ENCODE data around the gene RHBDD1.

RHBDD1 gene

GRCh38 chr2:226887940-226888339 lies 52.1 kb downstream of the RHBDD1 start:
- no peak for DNase-seq (ENCODE audit: low spot score)

DNA sequence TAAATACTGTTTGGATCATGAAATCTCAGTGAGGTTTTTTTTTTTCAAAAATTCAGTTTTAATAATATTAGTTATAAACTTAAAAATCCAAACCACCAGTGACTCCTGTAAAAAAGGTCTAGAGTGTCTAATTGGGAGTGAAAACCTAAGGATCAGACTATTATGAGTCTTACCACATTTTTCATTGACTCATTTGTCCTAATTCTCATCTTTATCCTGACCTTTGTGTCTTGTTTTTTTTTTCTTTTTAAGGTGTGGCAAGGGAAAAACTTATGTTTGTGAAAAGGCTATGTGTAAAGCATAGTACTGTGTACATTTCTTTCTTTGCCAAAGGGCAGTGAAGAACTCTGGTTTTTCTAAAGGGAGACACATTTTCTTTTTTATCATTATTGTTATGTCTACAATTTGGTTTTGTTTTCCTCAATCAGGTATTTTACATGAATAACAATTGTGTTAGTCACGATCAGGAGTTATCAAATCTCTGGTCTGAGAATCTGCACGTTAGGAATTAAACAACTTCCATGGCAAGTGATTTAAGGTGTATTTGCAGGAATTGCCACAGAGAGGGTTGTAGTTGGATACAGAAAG lies 52.6 kb downstream of the RHBDD1 start:
- no peak for DNase-seq (ENCODE audit: low spot score)

DNA sequence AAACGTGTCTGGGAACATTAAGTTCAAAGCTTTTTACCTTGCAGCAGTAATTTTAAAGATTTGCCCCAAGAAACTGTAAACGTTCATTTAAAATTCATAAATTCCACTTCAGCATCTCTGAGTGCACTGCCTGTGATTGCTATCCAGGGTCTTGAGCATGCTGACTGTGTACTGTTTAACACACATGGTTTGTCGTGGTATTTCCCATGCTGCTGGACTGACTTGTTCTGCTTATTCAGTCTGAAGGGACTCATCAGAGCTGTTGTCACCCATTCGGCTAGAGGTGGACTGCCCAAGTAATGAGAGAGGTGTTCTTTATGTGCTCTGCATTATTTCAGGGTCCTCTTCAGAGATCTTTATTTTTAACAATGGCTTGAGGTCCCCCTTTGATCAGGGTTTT lies 53.1 kb downstream of the RHBDD1 start:
- no peak for DNase-seq (ENCODE audit: low spot score)

DNA sequence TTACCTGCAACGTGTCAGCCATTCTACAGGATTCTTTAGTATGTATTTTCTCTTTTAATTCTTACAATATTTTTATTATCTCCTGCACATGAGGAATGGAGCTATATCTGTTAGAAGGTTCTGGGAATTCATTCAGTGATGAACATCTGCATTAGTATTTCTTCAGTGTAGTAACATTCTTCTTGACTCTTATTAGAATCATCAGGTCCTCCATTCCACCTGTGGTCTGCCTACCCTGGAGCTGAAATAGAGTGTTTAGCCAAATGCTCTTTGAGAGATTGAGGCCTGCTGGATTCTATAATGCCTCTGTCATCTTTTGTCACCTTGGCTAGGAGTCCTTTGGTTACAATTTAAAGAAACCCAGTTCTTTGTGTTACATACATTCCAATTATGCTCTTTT lies 54.4 kb downstream of the RHBDD1 start:
- DNase-seq (ENCODE audit: low spot score): no peak

DNA sequence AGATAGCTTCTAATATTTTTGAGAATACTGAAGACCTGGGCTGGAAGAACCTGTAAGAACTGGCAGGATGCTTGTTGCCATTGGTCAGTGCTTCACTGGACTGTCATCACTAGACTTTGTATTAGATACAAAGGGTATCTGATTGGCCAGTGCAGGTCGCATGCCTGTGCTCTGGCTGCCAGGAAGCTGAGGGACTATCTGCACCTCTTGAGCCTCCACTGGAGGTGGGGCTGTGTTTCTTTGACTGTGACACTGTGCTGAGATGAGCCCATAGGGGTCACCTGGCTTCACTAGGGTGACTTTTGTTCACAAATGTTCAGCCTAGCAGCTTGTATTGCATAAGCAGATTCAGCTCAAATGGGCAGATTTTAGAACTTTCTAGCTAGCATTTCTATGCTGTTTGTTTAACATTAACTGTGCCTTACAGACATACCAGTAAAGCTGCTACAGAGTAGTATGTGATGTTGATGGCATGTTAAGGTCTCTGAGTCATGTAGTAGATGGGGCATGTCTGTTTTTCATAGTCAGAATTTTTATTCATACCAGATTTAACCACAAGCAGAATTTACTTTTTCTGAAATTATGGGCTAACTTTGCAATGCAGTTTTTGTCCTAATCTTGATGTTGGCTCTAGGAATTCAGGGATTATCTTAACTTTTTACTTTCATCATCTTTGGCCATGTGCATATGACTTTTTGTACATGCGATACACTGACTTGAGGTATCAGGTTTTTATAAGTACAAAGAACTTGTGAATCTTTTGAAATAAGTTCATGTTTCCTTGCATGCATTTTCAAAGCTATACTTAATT lies 56.1 kb downstream of the RHBDD1 start:
- DNase-seq (ENCODE audit: low spot score): no peak

GRCh38 chr2:226892729-226893128 lies 56.9 kb downstream of the RHBDD1 start:
- DNase-seq (ENCODE audit: low spot score): no peak

DNA sequence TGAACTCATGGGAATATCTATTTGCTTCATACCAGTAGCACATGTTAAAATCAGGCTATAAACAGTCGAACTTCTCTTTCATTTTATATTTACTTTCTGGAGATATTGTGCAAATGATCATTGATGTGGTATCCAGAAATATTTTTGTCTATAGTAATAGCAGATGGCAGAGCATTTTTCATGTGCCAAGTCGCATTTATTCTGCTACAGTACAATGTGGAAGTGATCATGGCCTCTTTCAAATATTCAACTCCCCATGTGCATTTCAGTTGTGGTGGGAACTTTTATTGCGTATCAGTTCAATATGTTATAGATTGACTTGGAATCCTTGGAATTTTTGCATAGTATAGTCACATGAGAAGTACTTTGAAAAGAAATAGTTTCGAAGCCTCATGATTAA lies 57.4 kb downstream of the RHBDD1 start:
- DNase-seq (ENCODE audit: low spot score): no peak

DNA sequence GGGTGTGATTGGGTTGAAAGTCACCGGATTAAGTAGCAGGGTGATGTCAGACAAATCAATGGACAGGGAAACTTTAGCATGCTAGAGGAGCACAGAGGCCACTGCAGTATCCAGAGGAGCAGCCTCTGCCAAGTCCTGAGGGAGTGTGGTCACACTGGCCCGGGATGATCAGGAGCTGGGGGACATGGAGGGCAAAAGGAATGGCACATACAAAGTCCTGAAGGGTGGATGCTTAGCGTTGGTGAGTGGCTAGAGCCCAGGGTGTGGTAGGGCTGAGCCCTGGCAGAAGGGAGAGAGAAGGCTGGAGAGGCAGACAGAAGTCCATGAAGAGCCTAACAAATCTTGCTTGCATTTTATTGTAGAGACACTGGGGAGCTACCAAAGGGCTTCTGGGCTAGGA lies 58.9 kb downstream of the RHBDD1 start:
- no peak for DNase-seq (ENCODE audit: low spot score)

GRCh38 chr2:226895579-226895978 lies 59.7 kb downstream of the RHBDD1 start:
- DNase-seq (ENCODE audit: low spot score): no peak

GRCh38 chr2:226898121-226898520 lies 62.3 kb downstream of the RHBDD1 start:
- no peak for DNase-seq (ENCODE audit: low spot score)

GRCh38 chr2:226898897-226899296 lies 63.0 kb downstream of the RHBDD1 start:
- DNase-seq (ENCODE audit: low spot score): no peak

DNA sequence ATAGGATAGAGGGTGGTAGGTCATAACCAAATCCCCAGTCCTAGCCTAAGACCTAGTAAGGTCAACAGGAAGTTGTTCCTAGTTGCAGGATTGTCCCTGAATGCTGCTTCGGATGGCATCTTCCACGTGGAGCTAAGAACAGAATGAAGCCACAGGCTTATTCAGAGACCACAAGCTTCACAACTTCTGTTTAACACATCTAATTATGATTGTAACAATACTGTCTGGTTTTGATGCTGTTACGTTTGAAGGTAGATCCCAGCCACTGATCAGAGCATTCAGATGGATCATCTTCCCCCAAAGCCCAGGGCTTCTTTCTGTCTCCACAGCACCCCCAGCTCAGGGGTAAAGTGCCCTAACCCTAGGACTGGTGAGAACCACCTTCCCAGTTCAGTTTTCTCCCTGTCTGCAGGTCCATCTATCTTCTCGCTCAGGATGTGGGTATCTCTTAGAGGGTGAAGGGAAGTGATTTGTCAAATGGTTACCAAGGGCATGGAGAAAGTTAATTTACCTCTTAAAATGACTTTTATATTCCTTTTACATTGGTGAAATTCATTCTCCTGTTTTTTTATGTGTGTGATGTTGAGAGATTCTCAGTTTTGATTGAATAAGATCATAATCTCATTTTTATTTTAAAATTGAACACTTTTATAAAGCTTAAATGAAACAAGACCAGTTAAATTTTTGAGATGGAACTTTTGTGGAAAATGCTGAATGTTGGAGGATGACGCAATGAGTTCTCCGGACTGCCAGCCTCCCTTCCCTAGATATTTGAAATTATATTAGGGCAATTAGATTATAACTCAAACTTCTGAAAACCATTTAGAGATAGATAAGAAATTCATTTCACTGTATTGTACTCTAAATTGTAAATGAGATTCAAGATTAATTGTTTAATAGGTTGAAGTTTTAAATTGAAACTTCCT lies 66.5 kb downstream of the RHBDD1 start:
- no peak for DNase-seq (ENCODE audit: low spot score)

- DNase-seq (ENCODE audit: low spot score): no peak
Measured at GRCh38 chr2:226903179-226903578, 67.3 kb downstream of the RHBDD1 start.

DNA sequence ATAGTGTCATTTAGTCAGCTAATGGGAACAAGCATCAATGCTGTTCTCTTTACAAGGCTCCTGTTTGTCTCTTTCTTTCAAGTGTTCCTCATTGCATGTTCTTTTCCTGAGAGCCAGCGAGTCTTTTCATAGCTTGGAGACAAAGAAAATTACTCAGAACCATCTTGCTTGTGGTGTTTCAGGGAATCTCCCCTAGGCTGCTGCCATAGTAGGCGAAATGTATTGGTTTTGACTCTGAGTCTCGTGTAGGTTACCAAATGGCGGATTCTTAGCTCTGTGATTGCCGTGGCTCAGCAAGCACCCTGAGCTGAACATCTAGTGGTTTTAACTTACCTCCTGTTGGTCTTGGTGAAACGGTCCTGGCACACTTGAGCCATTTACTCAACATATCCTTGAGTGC lies 68.7 kb downstream of the RHBDD1 start:
- DNase-seq (ENCODE audit: low spot score): no peak

DNA sequence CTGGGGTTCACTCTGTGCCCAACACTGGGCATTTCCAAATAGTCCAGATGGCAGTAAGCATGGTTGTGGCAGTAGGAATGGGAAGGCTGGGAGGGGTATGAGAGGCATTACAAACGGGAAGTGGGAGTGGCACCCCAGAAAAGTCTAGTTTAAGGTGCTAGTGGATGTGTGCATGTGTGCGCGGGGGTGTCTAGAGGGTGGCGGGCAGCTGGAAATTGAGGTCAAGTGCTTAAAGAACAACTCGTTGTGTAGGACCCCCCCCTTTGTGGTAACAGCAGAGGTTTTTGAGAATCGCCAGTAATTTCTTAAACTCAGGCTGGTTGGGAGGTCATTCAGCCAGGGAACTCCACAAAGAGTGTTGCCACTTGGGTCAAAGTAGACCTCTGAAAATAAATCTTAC lies 69.9 kb downstream of the RHBDD1 start:
- DNase-seq (ENCODE audit: low spot score): peak; percentile 43

GRCh38 chr2:226906163-226906693 lies 70.4 kb downstream of the RHBDD1 start:
- DNase-seq (ENCODE audit: low spot score): peak; percentile 63

DNA sequence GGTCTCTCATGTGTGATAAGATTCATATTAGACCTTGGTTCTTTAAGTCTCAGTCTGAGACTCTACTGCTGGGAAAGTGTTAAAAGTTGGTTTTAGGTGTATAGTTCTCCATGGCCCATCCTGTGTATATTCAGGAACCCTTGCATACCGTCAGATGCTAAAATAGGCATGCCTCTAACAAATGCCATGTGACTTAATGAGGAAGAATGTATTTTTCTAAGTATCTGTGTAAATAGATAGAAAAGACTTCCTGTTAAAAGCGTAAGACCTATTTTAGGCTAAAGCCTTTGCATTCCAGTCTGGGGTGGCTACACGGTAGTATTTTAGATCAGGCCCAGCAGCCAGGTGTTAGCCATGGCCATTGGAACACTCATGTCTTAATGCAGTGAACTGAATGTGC lies 73.3 kb downstream of the RHBDD1 start:
- DNase-seq (ENCODE audit: low spot score): peak; percentile 14

DNA sequence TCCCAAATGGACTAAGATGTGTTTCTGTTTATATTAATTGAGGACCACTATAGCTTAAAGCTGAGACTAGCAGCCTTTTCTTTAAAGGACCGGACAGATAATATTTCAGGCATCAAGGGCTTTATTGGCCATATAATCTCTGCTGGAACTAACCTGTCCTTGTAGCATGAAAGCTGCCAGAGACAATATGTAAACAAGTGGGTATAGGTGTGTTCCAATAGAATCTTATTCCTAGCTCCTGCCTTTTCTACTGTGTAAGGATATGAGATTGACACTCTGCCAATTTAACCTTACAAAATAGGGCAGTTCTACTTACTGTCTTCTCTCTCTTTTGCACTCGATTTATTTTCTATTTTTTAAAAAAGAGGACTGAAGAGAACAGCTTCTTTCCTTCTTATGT lies 74.0 kb downstream of the RHBDD1 start:
- DNase-seq (ENCODE audit: low spot score): no peak

DNA sequence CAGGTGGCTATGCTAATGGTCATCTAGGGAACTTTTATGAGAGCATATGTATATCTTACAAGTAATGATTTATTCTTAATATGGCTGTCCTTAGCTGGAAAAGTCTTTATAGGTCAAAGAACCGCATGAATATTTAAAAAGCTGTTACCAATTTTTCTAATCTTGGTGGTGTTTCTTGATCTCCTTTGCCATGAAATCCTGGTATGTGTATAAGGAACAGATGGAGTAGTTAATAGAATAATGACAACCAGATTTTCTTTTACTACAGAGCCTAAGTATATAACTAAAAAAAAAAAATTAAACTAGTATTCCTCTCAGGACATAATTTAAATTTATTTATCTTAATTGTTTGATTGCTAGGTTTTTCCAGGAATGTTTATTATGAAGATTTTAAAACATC lies 74.5 kb downstream of the RHBDD1 start:
- DNase-seq (ENCODE audit: low spot score): no peak

DNA sequence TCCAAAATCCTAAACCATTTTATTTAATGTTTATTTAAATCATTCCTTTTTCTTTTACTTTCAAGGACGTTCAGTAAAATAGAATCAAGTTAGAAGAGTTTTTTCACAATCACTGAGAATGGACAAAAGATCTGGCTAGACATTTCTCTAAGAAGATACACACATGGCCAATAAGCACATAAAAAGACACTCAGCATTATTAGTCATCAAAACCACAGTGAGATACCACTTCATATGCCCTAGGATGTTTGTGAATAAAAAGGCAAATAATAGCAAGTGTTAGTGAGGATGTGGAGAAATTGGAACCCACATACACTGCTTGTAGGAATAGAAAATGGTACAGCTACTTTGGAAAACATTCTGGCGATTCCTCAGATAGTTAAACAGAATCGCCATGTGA lies 76.1 kb downstream of the RHBDD1 start:
- DNase-seq (ENCODE audit: low spot score): no peak

DNA sequence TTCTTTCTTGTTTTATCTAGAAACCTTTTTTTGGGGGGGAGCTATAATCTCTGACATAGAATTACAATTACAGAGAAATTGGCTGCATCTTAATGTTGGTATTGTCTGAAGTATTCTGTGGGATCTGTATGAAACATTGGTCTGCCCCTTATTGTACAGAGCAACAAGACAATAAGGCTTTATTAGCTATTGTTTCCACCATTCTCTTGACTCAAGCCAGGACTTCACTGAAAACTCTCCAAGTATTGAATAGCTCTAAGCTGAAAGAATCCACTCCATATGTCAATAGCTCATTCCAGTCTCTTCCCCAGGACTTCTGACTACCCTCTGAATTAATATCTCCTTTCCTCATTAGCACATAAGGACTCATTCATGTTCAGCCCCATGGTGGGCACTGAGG lies 77.8 kb downstream of the RHBDD1 start:
- no peak for DNase-seq (ENCODE audit: low spot score)

DNA sequence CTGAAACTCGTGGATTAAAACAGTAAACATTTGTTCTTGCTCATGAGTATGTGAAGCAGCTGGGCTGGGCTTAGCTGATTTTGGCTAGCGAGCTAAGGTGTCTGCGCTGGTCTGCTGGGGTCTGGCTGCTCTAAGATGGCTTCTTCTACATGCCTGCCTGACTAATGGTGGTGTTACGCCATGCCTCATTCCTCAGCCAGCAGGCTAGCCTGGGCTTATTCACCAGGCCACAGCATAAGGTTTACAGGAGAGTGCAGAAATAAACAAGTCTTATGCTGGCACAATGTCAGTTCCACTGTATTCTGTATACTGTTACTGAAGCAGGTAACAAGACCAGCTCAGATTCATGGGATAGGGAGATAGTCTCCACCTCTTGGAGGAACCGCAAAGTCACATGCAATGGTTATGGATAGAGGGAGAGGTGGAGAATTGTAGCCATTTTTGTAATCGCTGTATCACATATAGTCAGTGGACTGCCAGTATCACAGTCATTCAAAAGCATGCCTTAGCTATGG lies 80.0 kb downstream of the RHBDD1 start:
- DNase-seq (ENCODE audit: low spot score): no peak
